Superior temporal gyrus (tissue), 1 donor: Measurements from ENCODE around the gene GNG13.
"Not testable (repeated sequence)": the region's sequence is repeated elsewhere in the genome, so short reads cannot be mapped to it uniquely, and the experiment has no call there.

Source experiments
- DNase-seq: peaks from one replicate; pipeline ENCODE4 v3.0.0-alpha.2; 2016; ENCODE audit errors: extremely low spot score

Gene GNG13

DNA sequence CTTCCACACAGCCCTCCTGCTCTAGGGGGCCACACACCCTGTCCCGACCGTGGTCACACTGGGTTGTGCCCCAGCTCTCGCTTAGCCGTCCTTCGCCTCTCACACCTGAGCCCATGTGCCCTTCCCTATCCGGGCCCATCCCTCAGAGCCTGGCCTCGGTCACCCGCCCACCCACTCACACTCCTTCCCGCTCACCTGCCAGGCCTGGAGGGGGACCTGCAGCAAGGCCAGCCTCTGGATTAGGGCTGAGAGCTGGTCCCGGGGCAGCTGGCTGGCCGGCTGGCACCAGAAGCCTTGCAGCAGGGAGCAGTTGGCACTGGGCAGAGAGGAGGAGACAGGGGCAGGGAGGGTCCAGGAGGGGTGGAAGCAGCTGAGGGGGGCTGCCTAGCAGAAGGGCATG lies 22.1 kb downstream of the GNG13 start:
- DNase-seq, result no peak

DNA sequence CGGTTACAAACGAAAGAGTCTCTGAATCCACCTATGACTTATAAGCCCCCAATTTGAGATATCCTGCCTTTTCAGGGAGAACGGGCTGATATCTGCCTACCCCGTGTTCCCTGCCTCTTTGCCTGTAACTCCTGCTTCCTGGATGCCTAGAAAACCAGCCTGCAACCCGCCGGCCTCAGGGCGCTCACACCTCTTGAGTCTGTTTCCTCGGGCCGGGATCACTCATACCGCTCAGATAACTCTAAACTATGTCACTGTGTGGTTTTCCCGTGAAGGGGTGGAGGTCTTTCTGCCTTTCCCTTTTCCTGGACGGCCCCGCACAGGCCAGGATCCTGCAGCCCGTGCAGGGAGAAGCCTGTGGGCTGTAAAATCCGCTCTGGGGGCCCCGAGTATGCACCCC lies 22.7 kb downstream of the GNG13 start:
- no peak for DNase-seq

DNA sequence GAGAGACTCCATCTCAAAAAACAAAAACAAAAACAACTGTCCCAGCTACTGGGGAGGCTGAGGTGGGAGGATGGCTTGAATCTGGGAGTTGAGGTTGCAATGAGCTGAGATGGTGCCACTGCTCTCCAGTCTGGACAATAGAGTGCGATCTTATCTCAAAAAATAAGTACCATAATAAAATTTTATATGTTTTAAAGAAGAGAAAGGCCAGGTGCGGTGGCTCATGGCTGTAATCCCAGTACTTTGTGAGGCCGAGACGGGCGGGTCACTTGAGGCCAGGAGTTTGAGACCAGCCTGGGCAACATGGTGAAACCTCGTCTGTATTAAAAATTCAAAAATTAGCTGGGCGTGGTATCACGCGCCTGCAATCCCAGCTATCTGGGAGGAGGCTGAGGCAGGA lies 23.7 kb downstream of the GNG13 start:
- DNase-seq, result no peak

DNA sequence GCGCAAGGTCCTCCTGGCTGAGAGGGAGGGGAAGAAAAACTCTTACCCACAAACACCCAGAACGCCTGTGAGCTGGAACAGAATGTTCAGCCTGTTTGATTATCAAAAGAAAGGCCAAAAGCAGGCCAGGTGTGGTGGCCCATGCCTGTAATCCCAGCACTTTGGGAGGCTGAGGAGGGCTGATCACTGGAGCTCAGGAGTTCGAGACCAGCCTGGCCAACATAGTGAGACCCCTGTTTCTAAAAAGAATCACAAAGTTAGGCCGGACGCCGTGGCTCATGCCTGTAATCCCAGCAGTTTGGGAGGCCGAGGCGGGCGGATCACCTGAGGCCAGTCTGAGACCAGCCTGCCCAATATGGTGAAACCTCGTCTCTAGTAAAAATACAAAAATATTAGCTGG lies 24.2 kb downstream of the GNG13 start:
- not testable (repeated sequence) for DNase-seq

DNA sequence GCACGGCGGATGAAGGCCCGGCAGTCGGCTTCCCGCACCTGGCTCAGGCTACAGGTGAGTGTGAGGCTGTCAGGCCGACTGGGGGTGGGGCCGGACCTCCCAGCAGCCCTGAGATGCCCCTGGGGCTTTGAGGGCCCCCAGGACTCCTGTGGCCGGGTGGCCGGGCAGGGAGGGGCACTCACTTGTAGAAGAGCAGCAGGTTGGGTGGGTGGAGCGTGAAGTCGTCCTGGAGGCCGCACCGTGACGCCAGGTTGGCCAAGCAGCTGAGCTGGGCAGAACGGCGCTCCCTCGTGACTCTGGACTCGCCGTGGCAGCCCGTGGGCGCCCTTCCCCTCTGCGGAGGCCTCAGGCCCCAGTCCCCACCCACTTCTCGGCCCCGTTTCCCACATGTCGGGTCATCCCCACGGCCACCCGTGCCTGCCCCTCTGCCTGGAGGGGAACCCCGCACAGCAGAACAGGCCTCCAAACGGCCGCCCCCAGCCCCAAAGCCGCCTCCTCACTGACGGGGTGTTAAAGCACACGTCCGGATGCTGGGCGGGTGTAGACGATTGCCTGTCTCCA lies 25.2 kb downstream of the GNG13 start:
- DNase-seq, result no peak

DNA sequence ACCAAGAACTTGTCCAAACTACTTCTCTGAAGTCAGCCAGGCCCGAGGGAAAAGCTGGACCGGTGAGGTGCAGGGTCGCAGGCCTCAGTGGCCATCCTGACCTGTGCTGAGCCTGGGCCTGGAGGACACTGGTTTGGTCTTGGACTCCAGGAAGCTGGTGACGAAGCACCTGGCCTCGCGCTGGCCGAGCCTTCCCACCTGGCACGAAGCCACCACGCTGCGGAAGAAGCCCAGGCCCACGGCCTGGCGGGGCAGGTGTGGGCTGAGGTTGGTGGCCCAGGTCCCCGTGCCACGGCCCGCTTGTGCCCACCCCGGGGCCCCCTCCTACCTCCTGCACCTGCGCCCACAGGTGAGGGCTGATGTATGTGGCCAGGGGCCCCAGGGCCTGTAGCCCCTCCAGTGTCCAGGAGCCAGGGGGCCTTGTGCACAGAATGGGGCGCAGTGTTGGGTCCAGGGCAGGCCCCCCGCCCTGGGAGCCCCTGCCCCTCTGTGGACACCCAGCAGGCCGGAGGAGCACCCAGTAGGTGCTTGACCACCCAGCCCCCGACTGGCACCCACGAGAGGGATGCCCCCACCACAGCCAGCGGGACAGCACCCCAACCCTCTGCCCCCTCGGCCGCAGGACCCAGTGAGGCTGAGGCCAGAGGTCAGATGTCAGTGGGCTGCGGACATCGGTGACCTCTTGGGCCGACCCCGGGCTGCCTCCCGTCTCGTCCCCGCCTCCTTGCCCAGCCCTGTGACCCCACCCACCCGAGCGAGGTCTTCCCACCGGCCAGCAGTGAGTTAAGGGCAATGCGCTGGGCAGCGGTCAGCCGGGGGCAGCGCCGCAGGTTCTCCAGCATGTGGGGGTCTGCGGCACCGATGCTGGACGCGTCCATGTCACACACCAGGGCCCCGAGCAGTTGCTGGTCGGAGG lies 26.2 kb downstream of the GNG13 start:
- no peak for DNase-seq

DNA sequence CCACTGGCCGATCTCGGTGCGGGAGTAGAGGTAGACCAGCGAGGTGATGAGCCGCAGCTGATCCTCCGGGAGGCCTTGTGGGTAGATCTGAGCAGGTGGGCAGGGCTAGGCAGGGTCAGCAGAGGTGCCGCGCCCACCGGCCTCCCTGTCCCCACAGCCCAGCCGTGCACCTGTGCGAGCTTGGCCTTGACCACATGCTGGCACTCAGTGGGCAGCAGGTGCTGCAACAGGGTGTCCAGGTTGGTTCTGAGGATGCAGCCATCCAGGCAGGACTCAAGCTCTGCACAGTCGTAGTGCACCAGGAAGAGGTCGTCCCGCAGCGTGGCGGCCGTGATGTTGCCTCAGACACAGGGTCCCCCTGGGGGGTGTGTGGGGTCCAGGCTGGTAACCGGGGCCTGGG lies 27.6 kb downstream of the GNG13 start:
- DNase-seq, result no peak

DNA sequence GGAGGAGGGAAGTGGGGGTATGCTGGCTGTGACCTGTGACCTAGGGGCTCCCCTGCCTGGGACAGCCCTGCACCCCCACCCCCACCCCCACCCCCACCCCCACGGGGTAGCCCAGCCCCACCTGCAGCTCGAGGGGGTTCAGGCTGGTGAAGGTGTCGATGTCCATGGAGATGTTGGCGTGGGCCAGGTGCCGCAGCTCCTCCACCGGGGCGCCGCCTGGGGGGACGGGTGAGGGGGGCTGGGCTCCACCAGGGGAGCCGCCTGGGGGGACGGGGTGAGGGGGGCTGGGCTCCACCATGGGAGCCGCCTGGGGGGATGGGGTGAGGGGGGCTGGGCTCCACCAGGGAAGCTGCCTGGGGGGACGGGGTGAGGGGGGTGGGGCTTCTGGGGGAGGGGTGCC lies 30.1 kb downstream of the GNG13 start:
- DNase-seq, result no peak

DNA sequence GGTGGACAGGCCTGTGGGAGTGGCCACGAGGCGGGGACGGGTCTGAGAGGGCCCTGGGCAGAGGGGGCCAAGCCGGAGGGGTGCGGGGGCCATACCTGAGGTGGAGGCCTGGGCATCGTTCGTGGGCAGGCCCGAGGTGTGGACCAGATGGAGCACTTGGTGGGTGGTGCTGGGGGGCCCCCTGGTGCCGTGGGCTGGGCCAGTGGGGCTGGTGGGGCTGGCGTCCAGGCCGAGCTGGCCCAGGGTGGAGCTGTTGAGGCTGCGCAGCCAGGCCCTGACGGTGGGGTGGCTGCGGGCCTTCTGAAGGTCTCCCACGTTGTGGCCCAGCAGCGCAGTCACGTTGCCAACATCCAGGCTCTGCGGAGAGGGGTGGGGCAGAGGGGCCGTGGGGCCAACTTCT lies 30.6 kb downstream of the GNG13 start:
- no peak for DNase-seq

DNA sequence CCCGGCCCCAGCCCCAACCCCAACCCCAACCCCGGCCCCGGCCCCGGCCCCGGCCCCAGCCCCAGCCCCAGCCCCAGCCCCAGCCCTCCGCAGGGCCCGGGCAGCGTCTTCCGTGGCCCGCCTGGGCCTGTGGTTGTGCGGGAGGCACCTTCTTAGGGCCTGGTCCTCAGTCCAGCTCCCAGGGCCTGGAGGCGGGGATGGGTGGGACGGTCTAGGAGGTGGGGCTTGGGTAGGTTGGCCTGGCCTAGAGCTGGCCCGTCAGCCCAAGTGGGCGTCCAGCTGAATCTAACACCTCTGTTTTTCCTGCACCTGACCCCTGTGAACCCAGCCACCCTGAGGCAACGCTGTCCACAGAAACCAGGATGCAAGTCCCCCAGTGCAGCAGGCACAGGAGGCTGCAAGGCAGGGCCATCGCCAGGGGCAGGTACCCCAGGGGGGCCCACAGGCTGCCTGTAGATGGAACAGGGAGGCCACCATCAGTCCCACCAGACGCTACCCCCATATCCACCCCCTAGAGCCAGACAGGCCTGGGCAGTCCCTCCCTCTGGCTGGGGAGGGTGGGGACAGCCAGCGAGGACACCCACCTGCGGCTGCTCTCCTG lies 31.2 kb downstream of the GNG13 start:
- no peak for DNase-seq

DNA sequence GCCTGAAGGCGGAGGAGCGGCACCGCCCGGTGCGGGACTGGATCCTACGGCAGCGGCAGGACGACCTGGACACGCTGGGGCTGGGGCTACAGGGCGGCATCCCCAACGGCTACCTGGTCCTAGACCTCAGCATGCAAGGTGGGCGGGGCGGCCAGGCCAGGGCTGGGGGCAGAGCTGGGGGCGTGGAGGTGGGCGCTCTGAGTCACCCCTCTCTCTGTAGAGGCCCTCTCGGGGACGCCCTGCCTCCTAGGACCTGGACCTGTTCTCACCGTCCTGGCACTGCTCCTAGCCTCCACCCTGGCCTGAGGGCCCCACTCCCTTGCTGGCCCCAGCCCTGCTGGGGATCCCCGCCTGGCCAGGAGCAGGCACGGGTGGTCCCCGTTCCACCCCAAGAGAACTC lies 32.1 kb downstream of the GNG13 start:
- DNase-seq, result no peak

DNA sequence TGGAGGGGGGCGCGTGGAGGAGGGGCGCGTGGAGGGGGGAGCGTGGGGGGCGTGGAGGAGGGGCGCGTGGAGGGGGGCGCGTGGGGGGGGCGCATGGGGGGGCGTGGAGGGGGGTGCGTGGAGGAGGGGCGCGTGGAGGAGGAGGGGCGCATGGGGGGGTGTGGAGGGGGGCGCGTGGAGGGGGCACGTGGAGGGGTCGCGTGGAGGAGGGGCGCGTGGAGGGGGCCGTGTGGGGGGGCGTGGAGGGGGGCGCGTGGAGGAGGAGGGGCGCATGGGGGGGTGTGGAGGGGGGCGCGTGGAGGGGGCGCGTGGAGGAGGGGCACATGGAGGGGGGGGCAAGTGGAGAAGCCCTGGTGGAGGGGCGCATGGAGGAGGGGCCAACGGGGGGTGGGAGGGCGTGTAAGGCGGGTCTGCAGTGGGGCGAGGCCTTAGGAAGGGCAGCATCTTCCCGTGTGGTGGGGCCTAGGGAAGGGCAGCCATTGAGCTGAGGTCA lies 32.7 kb downstream of the GNG13 start:
- no peak for DNase-seq

DNA sequence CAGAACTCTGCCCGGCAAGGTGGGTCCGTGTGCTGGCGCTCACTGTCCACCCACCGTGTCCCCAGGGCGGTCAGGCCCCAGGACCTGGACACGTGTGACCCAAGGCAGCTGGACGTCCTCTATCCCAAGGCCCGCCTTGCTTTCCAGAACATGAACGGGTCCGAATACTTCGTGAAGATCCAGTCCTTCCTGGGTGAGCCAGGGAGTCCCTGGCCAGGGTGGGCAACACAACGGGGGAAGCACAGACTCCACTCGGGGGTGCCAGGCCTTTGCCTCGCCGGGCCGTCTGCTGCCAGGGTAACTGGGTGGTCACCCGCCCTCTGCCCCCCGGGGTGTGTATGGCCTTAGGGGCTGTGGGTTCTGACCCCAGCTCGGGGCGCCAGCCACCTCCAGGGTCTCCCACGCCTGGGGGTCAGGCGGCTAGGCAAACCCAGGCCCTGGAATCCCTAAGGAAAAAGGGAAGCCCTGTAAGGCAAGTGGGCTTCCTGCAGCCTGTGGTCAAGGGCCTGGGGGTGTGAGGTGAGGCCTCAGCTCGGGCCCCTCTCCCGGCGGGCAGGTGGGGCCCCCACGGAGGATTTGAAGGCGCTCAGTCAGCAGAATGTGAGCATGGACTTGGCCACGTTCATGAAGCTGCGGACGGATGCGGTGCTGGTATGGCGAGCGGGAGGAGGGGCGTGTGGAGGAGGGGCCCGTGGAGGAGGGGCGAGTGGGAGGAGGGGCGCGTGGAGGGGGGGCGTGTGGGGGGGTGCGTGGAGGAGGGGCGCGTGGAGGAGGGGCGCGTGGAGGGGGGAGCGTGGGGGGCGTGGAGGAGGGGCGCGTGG lies 33.5 kb downstream of the GNG13 start:
- DNase-seq, result no peak

DNA sequence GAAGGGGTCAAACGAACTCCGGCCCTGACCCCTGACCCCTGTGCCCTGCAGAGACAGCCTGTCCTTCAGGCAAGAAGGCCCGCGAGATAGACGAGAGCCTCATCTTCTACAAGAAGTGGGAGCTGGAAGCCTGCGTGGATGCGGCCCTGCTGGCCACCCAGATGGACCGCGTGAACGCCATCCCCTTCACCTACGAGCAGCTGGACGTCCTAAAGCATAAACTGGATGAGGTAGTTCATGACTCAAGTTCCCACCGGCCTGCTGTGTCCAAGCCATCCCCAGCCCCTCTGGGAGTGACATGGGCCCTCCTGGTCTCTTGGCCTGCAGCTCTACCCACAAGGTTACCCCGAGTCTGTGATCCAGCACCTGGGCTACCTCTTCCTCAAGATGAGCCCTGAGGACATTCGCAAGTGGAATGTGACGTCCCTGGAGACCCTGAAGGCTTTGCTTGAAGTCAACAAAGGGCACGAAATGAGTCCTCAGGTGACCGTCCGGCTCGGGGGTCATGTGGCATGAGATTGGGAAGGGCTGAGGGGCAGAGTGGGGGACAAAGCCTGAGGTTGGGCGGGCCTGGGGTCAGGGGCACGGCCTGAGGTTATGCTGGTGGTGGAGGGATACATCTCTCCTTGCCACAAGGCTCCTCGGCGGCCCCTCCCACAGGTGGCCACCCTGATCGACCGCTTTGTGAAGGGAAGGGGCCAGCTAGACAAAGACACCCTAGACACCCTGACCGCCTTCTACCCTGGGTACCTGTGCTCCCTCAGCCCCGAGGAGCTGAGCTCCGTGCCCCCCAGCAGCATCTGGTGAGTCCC lies 34.3 kb downstream of the GNG13 start:
- DNase-seq, result no peak

DNA sequence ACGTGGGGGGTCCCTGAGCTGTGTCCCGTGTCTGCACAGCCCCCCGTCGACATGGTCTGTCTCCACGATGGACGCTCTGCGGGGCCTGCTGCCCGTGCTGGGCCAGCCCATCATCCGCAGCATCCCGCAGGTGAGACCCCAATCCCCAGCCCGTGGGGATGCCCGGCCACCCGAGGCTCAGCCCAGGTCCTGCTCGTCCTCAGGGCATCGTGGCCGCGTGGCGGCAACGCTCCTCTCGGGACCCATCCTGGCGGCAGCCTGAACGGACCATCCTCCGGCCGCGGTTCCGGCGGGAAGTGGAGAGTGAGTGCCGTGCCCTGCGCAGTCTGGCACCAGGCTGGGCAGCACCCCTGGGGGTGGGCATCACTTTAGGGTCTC lies 35.1 kb downstream of the GNG13 start:
- no peak for DNase-seq

DNA sequence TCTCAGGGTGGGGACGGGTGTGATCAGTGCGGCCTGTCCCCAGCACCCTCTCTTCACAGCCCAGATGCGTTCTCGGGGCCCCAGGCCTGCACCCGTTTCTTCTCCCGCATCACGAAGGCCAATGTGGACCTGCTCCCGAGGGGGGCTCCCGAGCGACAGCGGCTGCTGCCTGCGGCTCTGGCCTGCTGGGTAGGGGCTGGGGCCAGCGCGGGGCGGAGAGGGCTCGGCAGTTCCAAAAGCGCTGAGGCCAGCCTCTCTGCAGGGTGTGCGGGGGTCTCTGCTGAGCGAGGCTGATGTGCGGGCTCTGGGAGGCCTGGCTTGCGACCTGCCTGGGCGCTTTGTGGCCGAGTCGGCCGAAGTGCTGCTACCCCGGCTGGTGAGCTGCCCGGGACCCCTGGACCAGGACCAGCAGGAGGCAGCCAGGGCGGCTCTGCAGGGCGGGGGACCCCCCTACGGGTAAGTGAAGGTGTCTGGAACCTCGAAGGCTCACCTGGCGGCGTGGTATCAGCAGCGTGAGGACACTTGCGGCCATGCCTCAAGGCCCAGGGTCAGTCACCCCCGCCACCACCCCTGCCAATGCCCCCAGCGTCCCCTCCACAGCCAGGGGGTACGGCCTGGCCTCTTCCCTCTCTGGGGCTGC lies 35.6 kb downstream of the GNG13 start:
- DNase-seq, result no peak

DNA sequence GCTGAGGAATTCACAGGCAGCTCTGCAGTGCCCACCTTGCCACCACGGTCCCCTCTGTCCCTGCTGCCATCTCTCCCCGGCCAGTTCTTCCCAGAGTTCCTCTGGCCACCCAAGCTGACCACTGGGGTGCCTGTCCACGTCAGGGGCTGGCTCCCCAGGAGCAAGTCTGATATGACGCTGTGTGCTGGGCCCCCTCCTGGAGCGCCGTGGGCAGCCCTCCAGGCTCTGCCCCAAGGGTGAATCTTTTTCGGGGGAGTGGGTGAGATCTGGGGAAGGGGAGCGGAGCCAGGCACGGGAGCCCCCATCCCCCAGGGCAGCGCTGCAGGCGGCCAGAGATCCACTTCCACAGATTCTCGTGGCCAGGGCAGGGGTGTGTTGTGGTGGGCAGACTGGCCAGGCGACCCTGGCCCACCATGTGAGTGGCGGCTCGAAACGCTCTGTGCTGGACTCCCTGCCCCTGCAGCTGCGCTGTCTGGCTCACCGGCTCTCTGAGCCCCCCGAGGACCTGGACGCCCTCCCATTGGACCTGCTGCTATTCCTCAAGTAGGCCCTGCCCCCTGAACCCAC lies 36.3 kb downstream of the GNG13 start:
- no peak for DNase-seq

DNA sequence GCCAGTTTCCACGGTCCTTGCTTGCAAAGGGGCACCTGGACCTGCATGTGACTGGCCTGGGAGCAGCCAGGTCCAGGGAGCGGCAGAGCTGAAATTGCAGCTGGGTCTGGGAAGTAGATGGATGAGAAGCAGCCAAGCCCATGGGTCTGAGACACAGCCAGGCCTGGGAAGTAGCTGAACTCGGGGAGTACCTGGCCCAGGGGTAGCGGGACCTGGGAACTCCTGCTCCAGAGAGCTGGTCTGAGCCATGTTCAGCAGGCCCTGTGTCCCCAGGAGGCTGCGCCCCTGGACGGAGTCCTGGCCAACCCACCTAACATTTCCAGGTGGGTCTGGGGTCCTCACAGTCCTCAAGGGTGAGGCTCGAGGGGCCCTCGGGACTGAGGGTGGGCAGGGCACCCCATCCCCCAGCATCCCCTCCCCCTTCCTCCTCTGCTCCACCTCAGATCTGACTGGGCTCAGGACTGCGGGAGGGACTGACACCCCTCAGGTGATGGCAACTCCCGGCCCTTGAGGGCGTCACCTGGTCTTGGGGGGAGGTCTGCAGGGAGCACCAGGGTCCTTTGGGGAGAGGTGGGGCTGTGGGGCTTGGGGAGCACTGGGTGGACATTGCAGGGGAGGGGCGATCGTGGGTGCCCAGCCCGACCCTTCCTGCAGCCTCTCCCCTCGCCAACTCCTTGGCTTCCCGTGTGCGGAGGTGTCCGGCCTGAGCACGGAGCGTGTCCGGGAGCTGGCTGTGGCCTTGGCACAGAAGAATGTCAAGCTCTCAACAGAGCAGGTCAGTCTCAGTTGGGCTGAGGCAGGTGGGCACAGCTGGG lies 37.0 kb downstream of the GNG13 start:
- DNase-seq, result no peak

DNA sequence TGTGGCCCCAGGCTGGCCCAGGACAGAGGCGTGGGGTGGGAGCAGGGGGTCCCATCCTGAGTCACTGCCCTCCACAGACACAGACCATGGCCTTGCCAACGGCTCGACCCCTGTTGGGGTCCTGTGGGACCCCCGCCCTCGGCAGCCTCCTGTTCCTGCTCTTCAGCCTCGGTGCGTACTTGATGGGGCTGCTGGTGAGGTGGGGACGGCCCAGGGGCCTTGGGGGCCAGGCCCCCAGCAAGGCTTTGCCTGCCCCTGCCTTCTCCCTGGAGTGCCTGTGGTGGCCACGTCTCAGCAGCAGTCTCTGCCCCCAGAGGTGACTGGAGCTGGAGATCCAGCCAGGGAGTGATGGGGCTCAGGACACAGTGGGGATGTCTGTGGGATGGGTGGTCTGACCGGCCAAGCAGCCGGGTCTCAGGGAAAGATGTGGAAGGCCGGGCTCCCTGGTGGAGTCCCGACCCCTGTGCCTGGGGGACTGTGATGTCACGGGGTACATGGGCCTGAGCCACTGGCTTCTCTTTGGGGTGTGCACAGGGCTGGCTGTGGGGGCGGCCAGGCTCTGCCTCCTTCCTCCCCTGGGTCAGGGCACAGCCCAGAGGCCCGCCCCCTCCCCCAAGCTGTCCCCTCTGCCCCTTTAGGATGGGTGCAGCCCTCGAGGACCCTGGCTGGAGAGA lies 37.8 kb downstream of the GNG13 start:
- no peak for DNase-seq
